IPS-15b (cell line): ENCODE results near the gene STRAP.
A peak's percentile ranks its signal among the peaks of the same experiment; 100 is the strongest.

Source experiments
- H3K27me3 ChIP-seq: one replicate; pipeline ENCODE4 v1.6.1; 2013; ENCODE audit warnings: low read length; ENCODE audit not compliant: control insufficient read depth, insufficient read depth
- H3K36me3 ChIP-seq: one replicate; pipeline ENCODE4 v1.6.1; 2013; ENCODE audit warnings: low read length; ENCODE audit not compliant: control insufficient read depth, insufficient read depth
- H3K4me1 ChIP-seq: one replicate; pipeline ENCODE4 v1.6.1; 2013; ENCODE audit warnings: mild to moderate bottlenecking, low read length; ENCODE audit not compliant: control insufficient read depth, insufficient read depth
- H3K4me3 ChIP-seq: one replicate; pipeline ENCODE4 v1.5.1; 2013; ENCODE audit warnings: low read depth, low read length
- H3K9ac ChIP-seq: one replicate; pipeline ENCODE4 v1.6.1; 2013; ENCODE audit warnings: low read depth, mild to moderate bottlenecking, low read length
- H3K9me3 ChIP-seq: one replicate; pipeline ENCODE4 v1.6.1; 2013; ENCODE audit warnings: mild to moderate bottlenecking, low read length; ENCODE audit not compliant: control insufficient read depth, insufficient read depth

The STRAP gene

GRCh38 chr12:15875863-15876262 lies 6.3 kb upstream of the STRAP start:
- H3K4me3 ChIP-seq, result no peak overlapping the region
- H3K27me3 ChIP-seq, result no peaks in the 10 kb centered on the region
- no peak overlapping the region for H3K9ac ChIP-seq
- no peaks in the 10 kb centered on the region for H3K9me3 ChIP-seq
- H3K36me3 ChIP-seq, result no peaks in the 10 kb centered on the region
- no peaks in the 10 kb centered on the region for H3K4me1 ChIP-seq

- Histone ChIP-seq H3K36me3 (no peaks in the 10 kb centered on the region), H3K9me3 (no peaks in the 10 kb centered on the region), H3K4me1 (peaks cover 6% of the 10 kb centered on the region), H3K27me3 (no peaks in the 10 kb centered on the region), H3K9ac (no peak overlapping the region), H3K4me3 (no peak overlapping the region)
Observed at GRCh38 chr12:15879413-15879812, 2.8 kb upstream of the STRAP start.

GRCh38 chr12:15880721-15881120 lies 1.5 kb upstream of the STRAP start:
- H3K9me3 ChIP-seq, result no peaks in the 10 kb centered on the region
- no peaks in the 10 kb centered on the region for H3K36me3 ChIP-seq
- H3K4me1 ChIP-seq, result peaks cover 6% of the 10 kb centered on the region
- H3K27me3 ChIP-seq, result no peaks in the 10 kb centered on the region
- no peak overlapping the region for H3K4me3 ChIP-seq
- H3K9ac ChIP-seq, result no peak overlapping the region

GRCh38 chr12:15883536-15883935 lies 1.3 kb downstream of the STRAP start:
- H3K27me3 ChIP-seq, result no peaks in the 10 kb centered on the region
- peak overlapping the region; percentile 97 for H3K9ac ChIP-seq
- H3K4me3 ChIP-seq, result peak overlapping the region; percentile 97
- H3K36me3 ChIP-seq, result peaks cover 3% of the 10 kb centered on the region
- peaks cover 6% of the 10 kb centered on the region for H3K4me1 ChIP-seq
- H3K9me3 ChIP-seq, result no peaks in the 10 kb centered on the region

- Histone ChIP-seq H3K36me3 (peaks cover 3% of the 10 kb centered on the region), H3K4me1 (peaks cover 6% of the 10 kb centered on the region), H3K9ac (no peak overlapping the region), H3K9me3 (no peaks in the 10 kb centered on the region), H3K4me3 (no peak overlapping the region), H3K27me3 (no peaks in the 10 kb centered on the region)
Observed at GRCh38 chr12:15886372-15887042, 4.3 kb downstream of the STRAP start.

GRCh38 chr12:15887043-15887817 lies 5.0 kb downstream of the STRAP start:
- H3K9ac ChIP-seq, result no peak overlapping the region
- no peaks in the 10 kb centered on the region for H3K27me3 ChIP-seq
- peaks cover 6% of the 10 kb centered on the region for H3K4me1 ChIP-seq
- H3K36me3 ChIP-seq, result peaks cover 3% of the 10 kb centered on the region
- no peak overlapping the region for H3K4me3 ChIP-seq
- no peaks in the 10 kb centered on the region for H3K9me3 ChIP-seq

GRCh38 chr12:15892645-15893259 lies 10.6 kb downstream of the STRAP start:
- H3K36me3 ChIP-seq, result peaks cover 11% of the 10 kb centered on the region
- no peak overlapping the region for H3K9ac ChIP-seq
- no peaks in the 10 kb centered on the region for H3K4me1 ChIP-seq
- no peaks in the 10 kb centered on the region for H3K27me3 ChIP-seq
- no peaks in the 10 kb centered on the region for H3K9me3 ChIP-seq
- H3K4me3 ChIP-seq, result no peak overlapping the region

- Histone ChIP-seq H3K4me1 (no peaks in the 10 kb centered on the region), H3K4me3 (no peak overlapping the region), H3K36me3 (peaks cover 11% of the 10 kb centered on the region), H3K27me3 (no peaks in the 10 kb centered on the region), H3K9me3 (no peaks in the 10 kb centered on the region), H3K9ac (no peak overlapping the region)
Observed at GRCh38 chr12:15893260-15893659, 11.1 kb downstream of the STRAP start.

GRCh38 chr12:15896867-15897266 lies 14.7 kb downstream of the STRAP start:
- Histone ChIP-seq H3K9ac (no peak overlapping the region), H3K4me1 (no peaks in the 10 kb centered on the region), H3K27me3 (no peaks in the 10 kb centered on the region), H3K4me3 (no peak overlapping the region), H3K9me3 (no peaks in the 10 kb centered on the region), H3K36me3 (peaks cover 23% of the 10 kb centered on the region)

GRCh38 chr12:15897433-15897832 lies 15.2 kb downstream of the STRAP start:
- H3K9me3 ChIP-seq, result no peaks in the 10 kb centered on the region
- H3K36me3 ChIP-seq, result peaks cover 23% of the 10 kb centered on the region

GRCh38 chr12:15899282-15899870 lies 17.2 kb downstream of the STRAP start:
- Histone ChIP-seq H3K27me3 (no peaks in the 10 kb centered on the region), H3K9me3 (no peaks in the 10 kb centered on the region), H3K4me3 (no peak overlapping the region), H3K4me1 (no peaks in the 10 kb centered on the region), H3K9ac (no peak overlapping the region), H3K36me3 (peaks cover 27% of the 10 kb centered on the region)

More at GRCh38 chr12:15897433-15897832, 15.2 kb downstream of the STRAP start:
- no peaks in the 10 kb centered on the region for H3K4me1 ChIP-seq
- no peak overlapping the region for H3K4me3 ChIP-seq
- no peaks in the 10 kb centered on the region for H3K27me3 ChIP-seq
- H3K9ac ChIP-seq, result no peak overlapping the region
